BE2C (cell line): ENCODE measurements around the gene PTPRE.

Experiments used
- DNase-seq: peaks from one replicate; pipeline ENCODE4 v3.0.0-alpha.2; 2020
- H3K27me3 ChIP-seq: fragments of 250-450 bp; sonication (Bioruptor Pico); 2 replicates; pipeline ENCODE4 v1.5.1; 2020; ENCODE audit warnings: mild to moderate bottlenecking
- H3K36me3 ChIP-seq: fragments of 250-450 bp; sonication (Bioruptor Pico); 2 replicates; pipeline ENCODE4 v1.5.1; 2020; ENCODE audit warnings: mild to moderate bottlenecking
- H3K4me1 ChIP-seq: fragments of 250-450 bp; sonication (Bioruptor Pico); 2 replicates; pipeline ENCODE4 v1.5.1; 2020
- H3K4me3 ChIP-seq: 2 replicates; pipeline ENCODE4 v1.5.1; 2011; ENCODE audit warnings: low read depth, low read length
- H3K9me3 ChIP-seq: fragments of 250-450 bp; sonication (Bioruptor Pico); 2 replicates; pipeline ENCODE4 v1.5.1; 2020
- TF ChIP-seq, protein P1 (sequence below): IDR thresholded peaks from 2 replicates; pipeline ENCODE4 v1.5.1; 2012; ENCODE audit warnings: mild to moderate bottlenecking, low read depth, low read length

Gene PTPRE

DNA sequence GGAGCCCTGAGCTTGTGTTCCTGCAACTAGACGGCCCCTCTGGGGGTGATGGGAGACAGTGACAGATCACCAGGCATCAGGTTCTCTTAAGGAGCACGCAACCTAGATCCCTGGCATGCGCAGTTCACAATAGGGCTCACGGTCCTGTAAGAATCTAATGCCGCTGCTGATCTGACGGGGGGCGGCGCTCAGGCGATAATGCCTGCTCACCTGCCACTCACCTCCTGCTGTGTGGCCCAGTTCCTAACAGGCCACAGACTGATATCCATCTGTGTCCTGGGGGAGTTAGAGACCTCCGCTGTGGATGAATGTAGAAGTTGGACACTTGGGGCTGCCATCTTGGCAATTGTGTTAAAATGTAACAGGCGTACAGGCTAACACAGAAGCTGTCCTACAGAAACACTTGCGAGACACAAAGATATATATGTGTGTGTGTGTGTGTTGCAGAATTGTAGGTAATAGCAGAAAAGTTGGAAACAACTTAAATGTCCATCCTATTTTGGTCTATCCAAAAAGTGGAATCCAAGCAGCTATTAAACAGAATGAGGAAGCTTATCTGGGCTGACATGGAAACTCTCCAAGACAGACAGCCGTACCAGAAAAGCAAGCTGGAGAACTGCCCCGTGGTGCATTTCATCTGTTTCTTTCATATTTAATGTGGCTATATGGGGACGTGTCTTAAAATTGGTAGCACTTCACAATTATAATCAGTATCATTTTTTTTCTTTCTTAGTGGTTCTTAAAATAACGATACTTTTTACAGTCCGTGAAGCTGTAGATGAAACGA lies 136.5 kb downstream of the PTPRE start:
- Histone ChIP-seq H3K9me3 (no peaks in the 10 kb centered on the region), H3K4me3 (no peak overlapping the region), H3K4me1 (no peaks in the 10 kb centered on the region), H3K36me3 (no peaks in the 10 kb centered on the region), H3K27me3 (no peaks in the 10 kb centered on the region)
- TF ChIP-seq, protein P1, sequence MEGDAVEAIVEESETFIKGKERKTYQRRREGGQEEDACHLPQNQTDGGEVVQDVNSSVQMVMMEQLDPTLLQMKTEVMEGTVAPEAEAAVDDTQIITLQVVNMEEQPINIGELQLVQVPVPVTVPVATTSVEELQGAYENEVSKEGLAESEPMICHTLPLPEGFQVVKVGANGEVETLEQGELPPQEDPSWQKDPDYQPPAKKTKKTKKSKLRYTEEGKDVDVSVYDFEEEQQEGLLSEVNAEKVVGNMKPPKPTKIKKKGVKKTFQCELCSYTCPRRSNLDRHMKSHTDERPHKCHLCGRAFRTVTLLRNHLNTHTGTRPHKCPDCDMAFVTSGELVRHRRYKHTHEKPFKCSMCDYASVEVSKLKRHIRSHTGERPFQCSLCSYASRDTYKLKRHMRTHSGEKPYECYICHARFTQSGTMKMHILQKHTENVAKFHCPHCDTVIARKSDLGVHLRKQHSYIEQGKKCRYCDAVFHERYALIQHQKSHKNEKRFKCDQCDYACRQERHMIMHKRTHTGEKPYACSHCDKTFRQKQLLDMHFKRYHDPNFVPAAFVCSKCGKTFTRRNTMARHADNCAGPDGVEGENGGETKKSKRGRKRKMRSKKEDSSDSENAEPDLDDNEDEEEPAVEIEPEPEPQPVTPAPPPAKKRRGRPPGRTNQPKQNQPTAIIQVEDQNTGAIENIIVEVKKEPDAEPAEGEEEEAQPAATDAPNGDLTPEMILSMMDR: no peak
- DNase-seq: no peak

DNA sequence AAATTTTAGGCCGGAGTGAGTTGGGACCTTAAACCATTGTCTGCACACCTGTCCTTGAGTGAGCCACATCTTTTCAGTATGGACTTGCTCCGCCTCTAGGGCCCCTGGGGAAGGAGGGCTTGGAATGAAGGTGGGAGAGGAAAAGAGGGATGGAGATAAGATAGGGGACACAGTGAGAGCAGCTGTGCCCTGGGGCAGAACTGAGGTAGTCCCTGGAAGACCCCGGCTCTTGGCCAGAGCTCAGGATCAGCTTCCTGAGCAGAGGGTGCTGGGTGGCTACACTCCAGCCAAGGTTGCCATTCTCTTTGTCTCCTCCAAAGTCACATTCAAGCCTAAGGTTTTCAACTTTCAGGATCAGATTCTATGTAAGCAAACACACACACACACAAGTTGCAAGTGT lies 137.3 kb downstream of the PTPRE start:
- Histone ChIP-seq H3K36me3 (no peaks in the 10 kb centered on the region), H3K4me1 (no peaks in the 10 kb centered on the region), H3K9me3 (no peaks in the 10 kb centered on the region), H3K4me3 (no peak overlapping the region), H3K27me3 (no peaks in the 10 kb centered on the region)
- DNase-seq: no peak
- TF ChIP-seq, protein P1: no peak

DNA sequence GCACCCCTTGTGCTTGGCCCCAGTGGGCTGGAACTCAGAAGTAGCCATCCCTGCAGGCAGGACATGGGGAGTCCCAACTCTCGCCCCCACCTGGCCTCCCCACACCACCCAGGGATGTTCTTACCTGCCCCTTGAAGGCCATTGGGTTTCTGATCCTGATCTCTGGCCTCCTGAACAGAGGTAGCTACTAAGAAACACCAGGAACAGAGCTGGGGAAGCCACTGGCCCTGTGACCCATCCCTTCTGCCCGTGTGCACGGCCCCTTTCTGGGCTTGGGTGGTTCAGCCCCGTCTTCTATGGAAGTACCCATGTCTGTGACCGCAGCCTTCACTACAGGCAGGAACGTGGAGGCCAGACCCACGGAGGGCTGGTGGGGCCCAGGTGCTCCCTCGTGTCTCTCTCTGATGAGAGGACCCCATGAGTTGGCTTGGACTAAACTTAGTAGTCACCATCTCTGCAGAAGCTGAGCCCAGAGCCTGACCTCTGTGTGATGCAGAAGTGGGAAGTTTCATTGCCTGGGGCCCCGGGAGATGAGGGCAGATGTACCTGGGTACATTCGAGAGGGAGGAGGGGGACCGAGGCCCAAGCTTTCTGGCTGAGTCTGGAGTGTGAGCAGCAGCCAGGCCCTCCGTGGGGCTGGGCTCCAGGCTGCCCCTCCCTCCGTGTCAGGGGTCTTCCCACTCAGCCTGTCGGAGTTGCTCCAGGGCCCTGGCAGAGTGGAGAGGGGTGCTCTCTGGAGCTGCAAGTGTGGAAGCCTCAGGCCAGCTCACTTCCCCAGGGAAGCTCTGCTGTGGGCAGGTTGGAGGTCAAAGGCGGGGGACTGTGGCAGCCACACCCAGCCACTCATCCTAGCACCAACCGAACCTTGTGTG lies 138.3 kb downstream of the PTPRE start:
- TF ChIP-seq, protein P1: no peak
- Histone ChIP-seq H3K9me3 (no peaks in the 10 kb centered on the region), H3K4me1 (no peaks in the 10 kb centered on the region), H3K36me3 (no peaks in the 10 kb centered on the region), H3K4me3 (no peak overlapping the region), H3K27me3 (no peaks in the 10 kb centered on the region)
- DNase-seq: no peak

DNA sequence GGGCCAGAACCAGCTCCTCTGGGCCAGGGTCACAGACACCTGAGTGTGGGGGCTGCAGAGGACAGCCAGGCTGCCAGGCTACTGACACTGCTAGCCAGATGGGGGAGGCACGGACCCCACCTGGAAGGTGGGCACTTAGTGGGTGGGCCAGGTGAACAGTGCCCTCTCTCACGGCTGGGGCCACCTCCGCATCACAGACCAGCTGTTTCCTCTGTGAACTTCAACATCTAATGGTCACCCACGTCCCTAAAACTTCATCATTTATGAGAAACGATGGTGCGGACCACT lies 138.9 kb downstream of the PTPRE start:
- TF ChIP-seq, protein P1: no peak
- no peak for DNase-seq
- no peaks in the 10 kb centered on the region for H3K36me3 ChIP-seq
- H3K9me3 ChIP-seq: no peaks in the 10 kb centered on the region
- H3K27me3 ChIP-seq: no peaks in the 10 kb centered on the region
- H3K4me3 ChIP-seq: no peak overlapping the region
- H3K4me1 ChIP-seq: no peaks in the 10 kb centered on the region

DNA sequence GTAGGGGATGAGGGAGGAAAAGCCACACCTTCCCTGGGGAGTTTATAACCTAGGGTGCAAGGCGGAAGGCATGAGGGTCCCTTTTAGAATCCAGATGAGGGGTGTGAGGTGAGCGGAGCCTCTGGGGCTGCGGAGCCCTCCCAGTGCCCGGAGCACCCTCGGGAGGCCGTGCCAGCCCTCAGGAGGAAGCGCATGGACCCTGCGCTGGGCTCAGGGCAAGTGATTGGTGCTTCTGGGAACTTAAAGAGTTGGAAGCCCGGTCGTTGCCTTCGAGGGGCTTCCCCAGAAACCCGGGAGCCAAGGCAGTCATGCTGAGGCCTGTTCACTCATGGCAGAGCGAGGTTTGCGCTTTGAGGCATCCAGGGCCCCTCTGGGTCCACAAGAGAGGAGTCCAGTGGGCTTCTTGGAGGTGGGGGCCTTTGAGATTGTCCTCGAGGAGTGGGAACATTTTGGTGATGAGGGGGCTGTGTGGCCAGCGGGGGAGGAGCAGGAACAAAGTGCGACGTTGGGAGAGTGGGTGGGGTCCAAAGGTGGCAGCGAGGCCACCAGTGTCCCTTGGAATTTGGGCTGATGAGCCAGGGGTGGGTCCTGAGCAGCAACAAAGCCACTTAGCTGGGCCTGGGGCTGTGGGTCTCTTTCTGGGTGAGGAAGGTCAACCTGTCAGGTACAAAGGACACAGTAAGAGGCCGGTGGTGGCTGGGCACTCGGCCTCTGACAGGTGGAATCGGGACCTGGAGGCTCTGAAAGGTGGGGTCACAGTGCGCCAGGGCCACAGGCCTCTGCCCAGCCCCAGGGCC lies 139.5 kb downstream of the PTPRE start:
- H3K4me1 ChIP-seq: no peaks in the 10 kb centered on the region
- H3K36me3 ChIP-seq: no peaks in the 10 kb centered on the region
- no peaks in the 10 kb centered on the region for H3K9me3 ChIP-seq
- TF ChIP-seq, protein P1: no peak
- DNase-seq: no peak
- no peaks in the 10 kb centered on the region for H3K27me3 ChIP-seq
- H3K4me3 ChIP-seq: no peak overlapping the region

DNA sequence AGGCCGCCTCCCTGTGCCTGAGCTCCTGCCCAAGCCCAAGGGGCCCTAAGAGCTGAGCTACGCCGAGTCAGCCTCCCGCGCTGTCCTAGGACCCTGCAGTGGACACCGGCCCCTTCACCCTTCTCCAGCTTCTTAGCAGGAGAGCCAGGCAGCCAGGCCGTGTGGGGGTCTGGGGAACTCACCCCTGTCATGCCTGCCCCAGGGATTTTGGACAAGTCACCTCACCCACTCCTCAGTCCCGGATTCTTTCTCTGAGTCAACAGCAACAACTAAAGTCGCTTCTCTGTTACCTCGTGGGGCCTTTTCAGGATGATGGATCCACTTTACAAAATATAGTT lies 140.0 kb downstream of the PTPRE start:
- H3K4me1 ChIP-seq: no peaks in the 10 kb centered on the region
- no peak for DNase-seq
- H3K27me3 ChIP-seq: no peaks in the 10 kb centered on the region
- H3K36me3 ChIP-seq: no peaks in the 10 kb centered on the region
- H3K9me3 ChIP-seq: no peaks in the 10 kb centered on the region
- TF ChIP-seq, protein P1: no peak
- no peak overlapping the region for H3K4me3 ChIP-seq
